HCT116 (cell line): ENCODE results near the gene IFNGR2. TPM values are rescaled to one million over a fixed set of nuclear protein-coding genes. Genes with fewer than 3 reads are reported as not detected.

ENCODE experiments used
- ATAC-seq: fragments of 200-7000 bp; cut with Tn5 transposase; 2 replicates; pipeline ENCODE4 v1.9.1; 2020; ENCODE audit warnings: mild to moderate bottlenecking, moderate library complexity
- BruUV-seq: library from RNA; stranded (reverse); fragments of 400-500 nt; replicated peaks from 2 replicates; lab custom pipeline; 2021; lab: Mats Ljungman, UMichigan
- CTCF ChIA-PET: fragments of 300-600 bp; sonication (Branson Sonifier 250); formaldehyde crosslinking; loops from one replicate; lab custom pipeline; 2021; ENCODE audit warnings: antibody characterized with exemption; lab: Charles Lee
- POLR2A ChIA-PET: fragments of 300-600, 350-600 bp; sonication (Branson Sonifier 250); formaldehyde crosslinking; loops from one replicate; lab custom pipeline; 2021; ENCODE audit warnings: antibody characterized with exemption; lab: Charles Lee
- RAD21 ChIA-PET, 2 experiments: fragments of 300-600 bp; sonication (Branson Sonifier 250); formaldehyde crosslinking; loops; one replicate each; lab custom pipeline; 2023; ENCODE audit warnings: low total read pairs in 2 of 2; ENCODE audit not compliant: uncharacterized antibody in 2 of 2, unreplicated experiment in 2 of 2, low non-redundant PET in 1 of 2; lab: Charles Lee
- DNase-seq: peaks from one replicate; pipeline ENCODE4 v3.0.0-alpha.2; 2010; ENCODE audit warnings: low read depth, low spot score
- H2AFZ ChIP-seq: fragments of 200-600 bp; shearing (Covaris generic), sonication (generic); 2 replicates; pipeline ENCODE4 v1.6.1; 2017; ENCODE audit warnings: low read depth, mixed run types, mixed read lengths, antibody characterized with exemption, low read length; ENCODE audit not compliant: poor library complexity, severe bottlenecking
- H3K27ac ChIP-seq: 2 replicates; pipeline ENCODE4 v1.5.1; 2012; ENCODE audit warnings: low read depth, low read length
- H3K27me3 ChIP-seq: fragments of 200-600 bp; sonication (generic); 2 replicates; pipeline ENCODE4 v1.6.1; 2016; ENCODE audit warnings: mixed run types, low read length, mixed read lengths; ENCODE audit not compliant: insufficient read depth
- H3K36me3 ChIP-seq, 2 experiments: fragments of 200-500 bp in 1 of 2; fragments of 200-600 bp in 1 of 2; sonication (Bioruptor generic) in 1 of 2; sonication (generic) in 1 of 2; 2 replicates each; pipeline versions ENCODE4 v1.5.1 to v1.6.1; 2014 to 2016; ENCODE audit warnings: low read length in 2 of 2, inconsistent platforms in 1 of 2, mixed read lengths in 1 of 2, mixed run types in 1 of 2; ENCODE audit not compliant: insufficient read depth in 2 of 2, control insufficient read depth in 1 of 2
- H3K4me1 ChIP-seq, 2 experiments: fragments of 200-600 bp in 1 of 2; sonication (generic) in 1 of 2; 2 replicates each; pipeline versions ENCODE4 v1.5.1 to v1.6.1; 2012 to 2017; ENCODE audit warnings: low read length in 2 of 2, inconsistent platforms in 1 of 2, mild to moderate bottlenecking in 1 of 2, mixed read lengths in 1 of 2, mixed run types in 1 of 2, moderate library complexity in 1 of 2; ENCODE audit not compliant: insufficient read depth in 2 of 2, control insufficient read depth in 1 of 2
- H3K4me2 ChIP-seq: fragments of 200-600 bp; sonication (generic); 2 replicates; pipeline ENCODE4 v1.6.1; 2017; ENCODE audit warnings: mixed run types, low read length, mixed read lengths
- H3K4me3 ChIP-seq, 2 experiments: fragments of 200-600 bp in 1 of 2; sonication (generic) in 1 of 2; replicated peaks in 1 of 2; 2 replicates each; pipeline ENCODE4 v1.5.1; 2011 to 2016; ENCODE audit warnings: low read length in 2 of 2, control low read depth in 1 of 2, low read depth in 1 of 2, mild to moderate bottlenecking in 1 of 2, mixed read lengths in 1 of 2, mixed run types in 1 of 2
- H3K79me2 ChIP-seq: fragments of 200-600 bp; sonication (generic); 2 replicates; pipeline ENCODE4 v1.6.1; 2017; ENCODE audit warnings: mild to moderate bottlenecking, mixed run types, low read length, moderate library complexity, mixed read lengths; ENCODE audit not compliant: insufficient read depth
- H3K9ac ChIP-seq: fragments of 200-600 bp; sonication (generic); 2 replicates; pipeline ENCODE4 v1.6.1; 2016; ENCODE audit warnings: low read length, mixed read lengths
- H3K9me2 ChIP-seq: fragments of 200-600 bp; sonication (generic), shearing (Covaris generic); 2 replicates; pipeline ENCODE4 v1.6.1; 2017; ENCODE audit warnings: mixed run types, mild to moderate bottlenecking, moderate library complexity; ENCODE audit not compliant: insufficient read depth
- H3K9me3 ChIP-seq, 2 experiments: fragments of 200-500 bp in 1 of 2; fragments of 200-600 bp in 1 of 2; sonication (Bioruptor generic) in 1 of 2; sonication (generic) in 1 of 2; 2 replicates each; pipeline ENCODE4 v1.6.1; 2014 to 2017; ENCODE audit warnings: low read length in 2 of 2, mixed read lengths in 2 of 2, inconsistent platforms in 1 of 2, low read depth in 1 of 2, mild to moderate bottlenecking in 1 of 2, mixed run types in 1 of 2, moderate library complexity in 1 of 2; ENCODE audit not compliant: control insufficient read depth in 1 of 2, insufficient read depth in 1 of 2
- H4K20me1 ChIP-seq: fragments of 200-600 bp; sonication (generic), shearing (Covaris generic); 2 replicates; pipeline ENCODE4 v1.6.1; 2017; ENCODE audit warnings: mixed run types, mild to moderate bottlenecking, moderate library complexity; ENCODE audit not compliant: insufficient read depth
- CBX3 ChIP-seq: IDR thresholded peaks from 2 replicates; pipeline ENCODE4 v1.6.1; 2012; ENCODE audit warnings: low read depth
- CEBPB ChIP-seq: IDR thresholded peaks from 2 replicates; pipeline ENCODE4 v1.6.1; 2012; ENCODE audit warnings: low read depth
- EGR1 ChIP-seq: IDR thresholded peaks from 2 replicates; pipeline ENCODE4 v1.6.1; 2012; ENCODE audit warnings: low read depth
- ELF1 ChIP-seq: IDR thresholded peaks from 2 replicates; pipeline ENCODE4 v1.6.1; 2012; ENCODE audit warnings: low read depth, borderline replicate concordance
- EZH2 ChIP-seq: fragments of 200-600 bp; sonication (generic); IDR thresholded peaks from 2 replicates; pipeline ENCODE4 v1.6.1; 2017; ENCODE audit warnings: antibody characterized with exemption, mixed run types
- EZH2phosphoT487 ChIP-seq: fragments of 200-600 bp; IDR thresholded peaks from 2 replicates; pipeline ENCODE4 v1.6.1; 2018; ENCODE audit warnings: antibody characterized with exemption, borderline replicate concordance
- JUND ChIP-seq: IDR thresholded peaks from 2 replicates; pipeline ENCODE4 v1.6.1; 2012
- MAX ChIP-seq: IDR thresholded peaks from 2 replicates; pipeline ENCODE4 v1.6.1; 2012
- POLR2A ChIP-seq: IDR thresholded peaks from 2 replicates; pipeline ENCODE4 v1.7.0; 2011; ENCODE audit warnings: borderline replicate concordance; ENCODE audit not compliant: insufficient read depth, insufficient read length; ENCODE audit errors: extremely low read depth
- POLR2AphosphoS5 ChIP-seq: IDR thresholded peaks from 2 replicates; pipeline ENCODE4 v1.6.1; 2011; ENCODE audit warnings: mild to moderate bottlenecking, low read depth, low read length, moderate library complexity
- RAD21 ChIP-seq: IDR thresholded peaks from 2 replicates; pipeline ENCODE4 v1.6.1; 2012; ENCODE audit warnings: low read depth, mild to moderate bottlenecking
- SIN3A ChIP-seq: IDR thresholded peaks from 2 replicates; pipeline ENCODE4 v1.6.1; 2012; ENCODE audit warnings: low read depth
- SRF ChIP-seq: IDR thresholded peaks from 2 replicates; pipeline ENCODE4 v1.6.1; 2012; ENCODE audit warnings: low read depth
- TCF7L2 ChIP-seq: IDR thresholded peaks from 2 replicates; pipeline ENCODE4 v1.7.0; 2011; ENCODE audit warnings: borderline replicate concordance, inconsistent platforms; ENCODE audit not compliant: insufficient read depth, insufficient read length; ENCODE audit errors: extremely low read depth
- ZBTB33 ChIP-seq: IDR thresholded peaks from 2 replicates; pipeline ENCODE4 v1.6.1; 2011; ENCODE audit warnings: mild to moderate bottlenecking, low read length, moderate library complexity; ENCODE audit not compliant: insufficient replicate concordance; ENCODE audit errors: extremely low read depth
- ZFX ChIP-seq: fragments of 450-650 bp; IDR thresholded peaks from 2 replicates; pipeline ENCODE4 v1.6.1; 2017
- ZNF274 ChIP-seq: fragments of 200-500 bp; sonication (Bioruptor generic); IDR thresholded peaks from 2 replicates; pipeline ENCODE4 v1.6.1; 2014; ENCODE audit warnings: mild to moderate bottlenecking, low read depth, low read length, inconsistent platforms
- intact Hi-C: fragments of 100-400 bp; cut with micrococcal nuclease; formaldehyde crosslinking; loops from 2 replicates; pipeline ENCODE4 v1.10.0; 2022
- total RNA-seq: library from RNA; stranded (reverse); gene quantifications from one replicate; pipeline ENCODE4 v1.2.1, GENCODE V29; 2021; ENCODE audit not compliant: unreplicated experiment
- TF ChIP-seq, protein P1 (sequence below): IDR thresholded peaks from 2 replicates; pipeline ENCODE4 v1.6.1; 2012

The IFNGR2 gene
- total RNA-seq, 1 experiment from 2014 or later, result 44.6 TPM

DNA sequence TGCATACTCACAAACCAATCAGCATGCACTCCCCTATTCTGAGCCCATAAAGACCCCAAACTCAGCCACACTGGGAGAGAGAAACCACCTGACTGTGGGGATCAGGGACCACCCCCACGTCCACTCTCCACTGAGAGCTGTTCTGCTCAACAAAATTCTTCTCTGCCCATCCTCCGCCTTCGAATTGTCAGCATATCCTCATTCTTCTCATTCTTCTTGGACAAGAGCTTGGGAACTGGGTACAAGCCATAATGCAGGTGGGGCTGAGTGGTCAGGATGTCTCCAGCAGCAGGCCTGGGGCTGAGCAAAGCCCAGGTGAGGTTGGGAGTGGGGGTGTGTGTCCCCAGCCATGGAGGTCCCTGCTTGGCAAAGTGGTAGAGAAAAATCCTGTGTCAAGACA is 34.6 kb upstream of the IFNGR2 start:
- Histone ChIP-seq H3K36me3 (no peaks in the 10 kb centered on the region), H2AFZ (no peak overlapping the region), H3K4me1 (peaks cover 1 to 2% of the 10 kb centered on the region in 2 experiments; a peak in 2 of 4 replicates), H4K20me1 (no peaks in the 10 kb centered on the region), H3K9me2 (no peaks in the 10 kb centered on the region), H3K79me2 (no peaks in the 10 kb centered on the region), H3K27ac (no peak overlapping the region), H3K9ac (no peak overlapping the region), H3K9me3 (peaks cover 12 to 21% of the 10 kb centered on the region in 2 experiments; a peak in 2 of 4 replicates), H3K4me3 (no peak overlapping the region), H3K4me2 (no peak overlapping the region), H3K27me3 (no peaks in the 10 kb centered on the region)
- no peak for ATAC-seq
- intact Hi-C loops, result no loop called here
- no peak for DNase-seq
- ChIA-PET CTCF (no interaction called here), RAD21 (no interaction called here), POLR2A (no interaction called here)
- BruUV-seq, result no TSS peak
- TF ChIP-seq ELF1, result no peak
- no peak for TF ChIP-seq ZNF274
- TF ChIP-seq EZH2, result no peak
- TF ChIP-seq TCF7L2, result no peak
- TF ChIP-seq SRF, result no peak
- no peak for TF ChIP-seq MAX
- TF ChIP-seq, protein P1, sequence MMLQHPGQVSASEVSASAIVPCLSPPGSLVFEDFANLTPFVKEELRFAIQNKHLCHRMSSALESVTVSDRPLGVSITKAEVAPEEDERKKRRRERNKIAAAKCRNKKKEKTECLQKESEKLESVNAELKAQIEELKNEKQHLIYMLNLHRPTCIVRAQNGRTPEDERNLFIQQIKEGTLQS, result no peak
- no peak for TF ChIP-seq ZBTB33
- no peak for TF ChIP-seq ZFX
- TF ChIP-seq RAD21, result no peak
- no peak for TF ChIP-seq JUND
- no peak for TF ChIP-seq EZH2phosphoT487
- TF ChIP-seq CBX3, result no peak
- TF ChIP-seq CEBPB, result no peak
- TF ChIP-seq EGR1, result no peak
- TF ChIP-seq SIN3A, result no peak
- TF ChIP-seq POLR2AphosphoS5, result no peak
- TF ChIP-seq POLR2A, result no peak
